HL-60 (cell line): ENCODE results near the gene MFRP.

Experiments used
- CTCF ChIP-seq: IDR thresholded peaks from one replicate; pipeline ENCODE4 v1.5.1; 2011; ENCODE audit warnings: low read length, control low read depth, inconsistent platforms; ENCODE audit not compliant: insufficient read depth
- POLR2AphosphoS5 ChIP-seq: IDR thresholded peaks from 2 replicates; pipeline ENCODE4 v1.6.1; 2012; ENCODE audit warnings: low read depth
- REST ChIP-seq: IDR thresholded peaks from 2 replicates; pipeline ENCODE4 v1.6.1; 2012; ENCODE audit warnings: low read depth; ENCODE audit not compliant: insufficient replicate concordance

- TF ChIP-seq CTCF, result no peak
- no peak for TF ChIP-seq POLR2AphosphoS5
- TF ChIP-seq REST, result no peak
Measured at GRCh38 chr11:119295178-119295577, 51.3 kb downstream of the MFRP start.
